GF-D8 (cell line): ENCODE data around the gene ECM2.

ENCODE experiments used
- DNase-seq: peaks from one replicate; lab custom pipeline; 2025; lab: John Stamatoyannopoulos, UW

Gene ECM2

DNA sequence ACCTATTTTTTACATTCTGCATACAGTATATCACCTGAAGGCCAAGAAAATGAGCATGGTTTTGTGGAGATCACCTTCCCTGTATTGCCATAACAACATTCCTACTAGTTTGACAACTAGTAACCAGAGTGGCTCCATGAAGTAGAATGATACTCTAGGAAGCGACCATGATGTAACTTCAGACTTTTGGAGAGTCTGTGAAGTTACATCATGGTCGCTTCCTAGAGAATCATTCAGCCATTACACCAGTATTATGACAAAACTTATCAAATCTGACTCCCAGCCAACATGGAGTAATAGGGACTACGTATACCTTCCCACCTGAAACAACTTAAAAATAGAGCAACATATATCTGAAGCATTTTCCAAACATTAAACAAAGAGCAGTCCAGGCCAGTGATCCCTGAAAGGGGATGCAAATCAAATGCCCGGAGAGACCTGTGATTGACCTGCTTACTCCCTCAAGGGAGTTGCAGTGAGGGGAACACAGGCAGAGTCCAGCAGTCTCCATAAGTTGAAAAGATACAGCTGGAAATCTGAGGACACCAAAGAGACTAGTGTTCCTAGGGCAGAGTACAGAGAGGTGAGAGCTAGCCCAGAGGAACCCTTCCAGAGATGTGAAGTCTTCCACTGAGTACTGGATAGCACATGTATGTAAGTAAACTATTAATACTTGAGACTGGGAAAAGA, 7.8 kb downstream of the ECM2 start:
- no peak for DNase-seq

DNA sequence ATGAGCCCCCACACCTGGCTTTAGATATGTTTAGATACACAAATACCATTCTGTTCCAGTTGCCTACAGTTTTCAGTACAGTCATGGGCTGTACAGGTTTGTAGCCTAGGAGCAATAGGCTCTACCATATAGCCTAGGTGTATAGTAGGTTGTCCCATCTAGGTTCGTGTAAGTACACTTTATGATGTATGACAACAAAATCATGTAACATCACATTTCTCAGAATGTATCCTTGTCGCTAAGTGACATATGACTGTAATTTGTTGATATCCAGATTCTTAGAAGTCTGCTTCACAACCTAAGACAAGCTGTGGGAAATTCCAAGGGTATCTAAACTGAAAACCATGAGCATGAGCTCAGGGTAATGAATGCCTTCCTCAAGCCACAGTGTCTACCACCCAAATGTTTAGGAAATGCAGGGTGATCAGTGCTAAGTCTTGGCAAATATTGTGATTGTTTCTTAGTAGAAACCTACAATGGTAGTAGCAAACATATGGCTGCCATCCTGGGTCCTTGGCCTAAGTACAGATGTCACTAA, 8.4 kb downstream of the ECM2 start:
- no peak for DNase-seq

DNA sequence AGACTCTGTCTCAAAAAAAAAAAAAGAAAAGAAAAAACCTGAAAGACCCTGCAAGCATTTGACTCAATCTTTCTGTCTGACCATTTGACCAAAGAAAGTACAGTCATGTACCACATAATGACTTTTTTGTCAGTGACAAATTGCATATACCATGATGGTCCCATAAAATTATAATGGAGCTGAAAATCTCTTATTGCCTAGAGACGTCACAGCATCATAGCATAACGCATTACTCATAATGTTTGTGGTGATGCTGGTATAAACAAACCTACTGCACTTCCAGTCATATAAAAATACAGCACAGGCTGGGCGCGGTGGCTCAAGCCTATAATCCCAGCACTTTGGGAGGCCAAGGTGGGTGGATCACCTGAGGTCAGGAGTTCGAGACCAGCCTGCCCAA, 10.5 kb downstream of the ECM2 start:
- no peak for DNase-seq

DNA sequence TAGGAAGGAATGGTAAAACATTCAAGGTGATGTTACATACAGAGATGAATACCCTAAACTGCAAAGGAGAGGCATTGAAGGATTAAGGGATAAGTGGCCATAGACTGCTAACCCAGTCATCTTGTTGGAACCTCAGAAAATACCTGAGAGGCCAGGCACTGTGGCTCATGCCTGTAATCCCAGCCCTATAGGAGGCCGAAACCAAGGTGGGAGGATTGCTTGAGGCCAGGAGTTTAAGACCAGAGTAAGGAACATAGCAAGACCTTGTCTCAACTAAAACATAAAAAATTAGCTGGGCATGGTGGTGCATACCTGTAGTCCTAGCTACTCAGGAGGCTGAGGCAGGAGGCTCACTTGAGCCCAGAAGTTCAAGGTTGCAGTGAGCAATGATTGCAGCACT, 10.9 kb downstream of the ECM2 start:
- DNase-seq, result no peak

DNA sequence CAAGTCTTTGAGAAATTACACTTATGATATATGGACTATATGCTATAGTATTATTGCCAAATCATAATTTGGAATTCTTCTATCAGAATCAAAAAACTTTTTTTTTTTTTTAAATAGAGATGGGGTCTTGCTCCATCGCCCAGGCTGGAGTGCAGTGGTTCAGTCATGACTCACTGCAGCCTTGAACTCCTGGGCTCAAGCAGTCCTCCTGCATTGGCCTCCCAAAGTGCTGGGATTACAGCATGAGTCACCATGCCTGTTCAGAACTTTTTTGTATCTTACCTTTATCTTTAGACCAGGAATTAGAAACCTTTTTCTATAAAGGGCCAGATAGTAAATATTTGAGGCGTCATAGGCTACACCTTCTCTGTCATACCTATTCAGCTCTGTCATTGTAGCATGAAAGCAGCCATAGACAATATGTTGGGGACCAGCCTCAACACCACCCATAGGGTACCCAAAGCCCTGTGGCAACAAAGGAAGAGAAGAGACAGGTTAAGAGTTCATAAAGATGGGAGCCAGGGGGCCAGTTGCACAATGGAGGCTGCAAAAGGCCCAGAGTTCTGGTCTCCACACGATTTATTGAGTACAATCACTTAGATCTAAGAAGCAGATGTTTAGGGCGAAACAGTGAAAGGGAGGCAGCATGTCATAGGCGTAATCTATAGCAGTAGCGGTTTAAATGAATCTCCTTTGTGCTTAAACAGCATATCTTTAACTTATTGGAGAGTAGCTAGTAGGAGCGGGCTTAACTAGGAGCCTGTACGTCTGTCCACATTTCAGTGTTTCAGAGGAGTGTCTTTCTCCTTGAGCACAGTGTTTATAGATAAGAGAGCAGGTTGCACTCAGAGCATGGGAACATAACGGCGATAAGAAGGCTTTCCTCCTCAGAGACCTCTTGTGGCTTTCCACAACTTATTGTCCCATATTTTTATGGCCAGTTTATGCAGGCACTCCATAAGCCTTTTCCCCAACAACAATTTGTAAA, 12.5 kb downstream of the ECM2 start:
- no peak for DNase-seq

DNA sequence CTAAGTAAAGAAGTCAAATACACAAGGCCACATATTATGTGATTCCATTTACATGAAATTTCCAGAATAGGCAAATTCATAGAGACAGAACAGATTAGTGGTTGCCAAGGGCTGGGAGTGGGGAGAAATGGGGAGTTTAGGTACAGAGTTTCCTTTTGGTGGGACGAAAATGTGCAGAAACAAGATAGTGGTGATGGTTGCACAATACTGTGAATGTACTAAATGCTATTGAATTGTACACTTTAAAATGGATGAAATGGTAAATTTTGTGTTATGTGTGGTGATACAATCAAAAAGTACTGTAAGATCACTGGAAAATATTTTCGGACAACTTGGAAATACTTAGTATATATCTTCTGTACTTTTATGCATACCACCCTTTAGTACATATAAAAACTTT, 15.0 kb downstream of the ECM2 start:
- no peak for DNase-seq

DNA sequence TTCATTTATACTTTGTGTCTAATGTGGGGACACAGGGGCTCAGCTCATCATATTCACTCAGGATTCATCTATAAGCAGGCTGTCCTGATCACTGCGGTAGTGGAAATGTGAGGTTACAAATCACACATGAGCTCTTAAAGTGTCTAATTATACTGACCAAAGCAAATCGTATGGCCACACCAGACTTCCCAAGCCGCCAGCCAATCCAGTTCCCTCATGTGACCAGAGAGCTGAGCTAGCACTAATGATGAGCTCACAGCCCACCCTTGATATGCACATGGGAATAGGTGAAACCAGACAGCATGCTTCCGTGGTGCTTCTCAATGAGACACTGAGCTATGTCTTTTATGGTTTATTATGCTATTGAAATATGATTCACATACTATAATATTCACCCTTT, 17.6 kb downstream of the ECM2 start:
- DNase-seq, result no peak

DNA sequence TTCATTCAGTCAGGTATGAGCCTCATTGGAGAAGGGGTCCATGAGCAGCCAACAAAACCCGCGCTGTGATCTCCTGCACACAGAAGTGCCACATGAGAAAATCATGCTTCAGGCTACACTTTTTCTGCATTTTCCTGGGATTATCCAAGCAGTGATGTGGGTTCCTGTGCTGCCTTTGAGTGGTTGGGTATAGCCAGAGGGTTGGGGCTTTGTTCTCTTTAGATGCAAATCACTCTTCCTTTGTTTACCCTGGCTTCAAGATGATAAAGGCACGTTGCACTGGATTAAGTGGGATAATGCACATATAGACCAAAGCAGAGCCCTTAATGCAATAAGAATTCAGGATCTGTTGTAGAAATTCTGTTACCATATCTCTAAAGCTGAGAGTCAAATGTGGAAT, 18.7 kb downstream of the ECM2 start:
- no peak for DNase-seq

DNA sequence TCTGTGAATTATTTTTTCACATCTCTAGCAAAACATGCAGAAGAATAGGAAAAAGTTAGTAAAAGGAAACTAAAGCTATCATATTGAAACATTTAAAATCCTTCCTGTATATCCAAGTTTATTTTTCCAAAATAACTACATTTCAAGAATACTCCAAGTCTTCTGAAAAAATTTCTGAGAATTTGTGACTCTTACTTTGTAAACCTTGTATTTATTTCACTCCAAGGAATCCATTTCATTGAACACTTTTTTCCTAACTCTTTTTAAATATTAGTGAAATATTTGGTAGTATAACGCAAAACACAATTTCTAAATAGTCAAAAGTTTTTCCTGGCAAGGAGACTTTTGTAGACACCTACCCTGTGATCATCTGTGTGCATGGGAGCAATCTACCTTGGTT, 19.3 kb downstream of the ECM2 start:
- DNase-seq, result no peak

DNA sequence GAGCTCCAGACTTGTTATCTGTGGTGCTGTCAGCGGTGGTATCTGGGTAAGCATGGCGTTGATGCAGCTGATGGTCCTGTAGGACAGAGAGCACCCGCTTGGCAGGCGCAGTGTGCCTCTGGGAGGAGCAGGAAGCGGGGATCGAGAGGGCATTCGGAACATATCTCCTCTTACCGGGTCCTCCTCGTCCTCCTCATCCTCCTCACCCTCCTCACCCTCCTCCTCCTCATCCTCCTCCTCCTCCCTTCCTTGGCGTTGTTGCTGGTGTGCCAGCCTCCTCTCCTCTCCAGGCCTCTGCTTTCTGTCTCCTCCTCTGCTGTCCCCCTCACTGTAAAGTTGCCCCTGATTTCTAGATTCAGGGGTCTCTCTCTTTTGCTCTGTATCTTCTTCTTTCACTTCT, 21.2 kb downstream of the ECM2 start:
- DNase-seq, result no peak

DNA sequence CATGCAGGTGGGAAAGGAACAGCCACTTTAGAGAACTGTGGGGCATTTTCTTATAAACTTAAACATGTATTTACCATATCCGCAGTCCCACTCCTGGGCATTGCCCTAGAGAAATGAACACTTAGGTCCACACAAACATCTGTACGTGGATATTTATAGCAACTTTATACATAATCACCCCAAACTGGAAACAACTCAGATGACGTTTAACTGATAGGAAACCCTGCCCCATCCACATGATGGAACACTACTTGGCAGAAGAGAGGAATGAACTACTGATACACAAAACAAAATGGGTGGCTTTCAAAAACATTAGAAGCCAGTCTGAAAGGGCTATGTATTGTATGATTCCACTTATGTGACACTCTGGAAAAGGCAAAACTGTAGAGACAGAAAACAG, 22.4 kb downstream of the ECM2 start:
- DNase-seq, result no peak

DNA sequence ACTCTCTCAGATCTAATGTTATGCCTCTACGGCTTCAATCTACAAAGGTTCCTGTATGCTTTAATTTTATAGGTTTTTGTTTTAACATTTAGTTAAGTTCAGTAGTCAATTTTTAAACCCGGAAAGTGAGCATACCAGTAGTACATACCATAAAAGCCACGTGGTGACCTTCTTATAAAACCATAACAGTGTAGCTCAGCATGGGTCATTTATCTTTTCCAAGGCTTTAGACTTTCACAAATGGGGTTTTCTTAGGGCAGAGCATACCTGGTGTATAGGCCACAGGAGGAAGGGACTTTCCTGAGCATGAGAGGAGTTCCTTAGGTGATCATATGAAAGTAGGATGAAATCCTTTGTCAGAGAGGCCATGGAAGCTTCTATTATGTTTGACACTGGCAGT, 23.2 kb downstream of the ECM2 start:
- DNase-seq, result no peak

DNA sequence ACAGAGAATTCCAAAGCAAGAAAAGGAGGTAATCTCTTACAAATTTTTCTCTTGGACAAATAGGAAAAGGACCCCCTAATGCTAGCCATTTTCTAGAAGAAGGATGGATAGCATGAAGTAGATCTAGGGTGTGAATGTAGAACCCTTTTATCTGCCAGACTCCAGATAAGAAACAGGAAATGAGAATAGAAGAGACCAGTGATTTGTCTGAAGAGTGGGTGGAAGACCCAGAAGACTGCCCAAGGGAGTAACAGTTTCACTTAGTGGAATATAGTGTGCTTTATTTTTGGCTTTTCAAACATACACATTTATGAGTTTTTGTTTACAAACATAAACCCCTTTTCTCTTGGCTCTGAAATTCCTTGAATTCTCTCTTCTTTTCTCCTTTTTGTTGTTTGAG, 25.0 kb downstream of the ECM2 start:
- DNase-seq, result no peak

DNA sequence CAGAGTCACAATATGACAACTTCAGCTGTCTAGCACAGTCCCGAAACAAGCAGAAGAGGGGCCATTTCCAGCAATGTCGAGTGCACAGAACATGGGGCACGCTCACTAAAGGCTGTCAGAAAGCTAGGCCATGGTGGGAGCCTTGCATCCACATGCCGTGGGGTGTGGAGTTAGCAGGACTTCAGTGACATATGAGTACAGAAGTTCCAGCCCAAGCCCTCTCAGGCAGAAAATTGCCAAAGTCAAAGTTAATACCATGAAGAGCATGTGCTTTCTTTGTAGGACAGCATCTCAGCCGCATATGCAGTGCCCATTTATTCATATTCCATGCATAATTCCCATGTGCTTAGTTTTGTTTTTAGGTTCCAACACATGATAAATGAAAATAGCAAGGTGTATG, 26.7 kb downstream of the ECM2 start:
- no peak for DNase-seq

DNA sequence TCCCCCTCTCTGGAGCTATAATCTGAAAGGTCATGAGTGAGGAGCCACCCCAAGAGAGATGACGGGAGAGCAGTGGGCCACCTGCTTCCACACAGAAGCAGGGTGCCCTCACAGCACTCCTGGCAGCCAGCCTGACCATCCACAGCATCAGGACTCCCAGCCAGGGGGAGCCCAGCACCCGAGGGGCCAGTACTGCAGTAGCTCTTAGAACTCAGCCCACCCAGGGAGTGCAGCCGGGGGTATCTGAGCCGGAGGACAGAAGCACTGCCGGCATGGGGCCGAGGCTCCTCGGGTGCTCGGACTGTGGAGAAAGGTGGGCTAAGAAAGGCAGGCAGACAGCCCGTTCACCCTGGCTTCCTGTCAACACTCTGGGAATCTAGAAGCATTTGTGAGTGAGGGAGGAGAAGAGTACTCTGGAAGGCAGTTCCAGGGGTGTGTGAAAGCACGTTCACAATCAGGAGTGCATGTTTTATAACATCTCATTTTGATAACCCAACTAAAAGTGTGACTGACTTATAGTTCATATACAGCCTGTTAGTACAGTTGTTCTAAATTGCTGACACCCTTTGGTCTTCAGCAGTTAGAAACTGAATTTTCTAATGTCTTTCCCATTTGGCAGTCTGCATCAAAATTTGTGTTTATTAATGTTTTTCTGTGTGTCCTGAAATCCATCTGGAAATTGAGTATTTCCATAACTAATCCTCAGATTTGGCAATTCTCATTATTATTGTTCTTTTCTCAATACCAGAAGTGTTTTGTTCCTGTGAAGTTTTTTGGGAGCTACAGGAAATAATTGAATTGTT, 27.6 kb downstream of the ECM2 start:
- no peak for DNase-seq

DNA sequence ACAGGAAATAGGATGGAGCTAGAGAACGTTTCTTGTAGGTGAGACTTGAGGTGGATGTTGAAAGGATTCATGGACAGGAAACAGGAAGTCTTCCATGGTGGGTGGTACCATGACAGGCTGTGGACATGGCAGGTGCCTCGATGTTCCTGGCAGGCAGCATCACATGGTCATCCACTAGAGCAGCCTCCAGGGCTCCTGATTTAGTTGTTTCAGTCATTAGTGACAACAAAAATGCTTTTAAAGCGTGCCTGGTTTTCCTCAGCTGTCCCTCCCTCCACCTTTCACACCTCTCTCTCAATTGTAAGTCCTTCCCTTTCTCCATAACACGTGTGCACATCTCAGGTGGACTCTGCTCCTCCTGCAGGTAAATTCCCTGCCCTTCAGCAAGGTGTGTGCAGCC, 28.3 kb downstream of the ECM2 start:
- no peak for DNase-seq

DNA sequence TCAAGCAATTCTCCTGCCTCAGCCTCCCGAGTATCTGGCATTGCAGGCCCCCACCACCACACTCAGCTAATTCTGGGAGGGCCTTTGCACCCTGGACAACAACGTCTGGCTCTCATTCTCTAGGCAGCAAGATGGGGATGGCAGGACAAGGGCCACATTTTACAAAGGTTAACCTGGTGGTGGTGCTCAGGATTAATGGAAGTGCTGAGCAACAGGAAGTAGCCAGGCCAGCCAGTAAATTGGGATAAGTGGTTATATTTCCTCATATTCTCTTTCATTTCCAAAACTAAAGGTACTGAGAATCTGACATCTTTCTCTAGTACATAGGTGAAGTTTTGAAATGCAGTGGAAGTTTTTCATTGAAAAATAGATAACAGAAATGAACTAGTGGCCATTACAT, 28.8 kb downstream of the ECM2 start:
- no peak for DNase-seq

DNA sequence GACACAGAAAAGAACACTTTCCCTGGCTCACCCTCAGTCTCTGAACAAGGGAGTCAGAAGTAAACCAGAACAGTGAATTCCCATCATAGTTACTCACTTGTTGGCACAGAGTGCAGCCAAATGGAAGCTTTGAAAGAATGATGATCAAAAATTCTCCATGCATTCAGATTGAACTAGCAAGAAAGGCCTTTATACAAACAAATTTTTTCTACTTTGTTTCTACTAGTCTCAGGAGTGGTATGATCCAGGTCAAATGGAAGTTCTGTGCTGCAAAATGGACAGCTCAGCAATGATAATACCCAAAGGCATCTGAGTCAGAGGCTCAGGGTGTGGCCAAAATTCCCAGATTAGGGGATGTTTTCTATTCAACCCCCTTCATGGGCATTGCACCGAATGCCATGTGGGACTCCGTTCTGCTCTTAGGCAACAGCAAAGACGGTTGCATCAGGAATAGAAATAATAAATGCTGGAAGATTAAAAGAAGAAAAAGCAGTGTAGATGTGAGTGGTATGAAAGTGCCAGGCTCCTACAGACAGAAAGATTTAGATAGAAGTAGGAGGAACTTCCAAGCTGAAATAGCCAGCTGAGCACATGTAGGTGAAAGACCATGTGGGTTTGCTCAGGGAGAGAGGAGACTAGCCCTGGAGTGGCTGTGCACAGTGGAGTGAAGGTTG, 29.5 kb downstream of the ECM2 start:
- DNase-seq, result no peak

DNA sequence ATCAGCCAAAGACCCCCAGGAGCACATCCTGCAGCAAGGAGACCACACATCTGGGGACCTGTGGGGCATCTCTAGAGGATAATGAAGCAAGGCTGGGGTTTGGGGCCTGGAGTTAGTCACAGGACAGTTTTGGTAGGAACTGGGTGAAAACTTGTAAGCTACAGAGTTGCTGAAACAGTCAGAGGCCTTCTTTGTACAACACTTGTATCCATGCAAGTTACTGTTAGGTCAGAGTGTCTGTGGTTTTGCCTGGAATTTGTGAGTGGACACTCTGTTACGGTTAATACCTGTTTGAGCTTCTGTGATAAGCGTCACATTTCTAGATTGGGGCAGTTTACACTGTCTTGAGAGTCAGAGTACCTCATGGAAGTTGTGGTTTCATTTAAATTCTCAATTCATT, 30.9 kb downstream of the ECM2 start:
- DNase-seq, result no peak

DNA sequence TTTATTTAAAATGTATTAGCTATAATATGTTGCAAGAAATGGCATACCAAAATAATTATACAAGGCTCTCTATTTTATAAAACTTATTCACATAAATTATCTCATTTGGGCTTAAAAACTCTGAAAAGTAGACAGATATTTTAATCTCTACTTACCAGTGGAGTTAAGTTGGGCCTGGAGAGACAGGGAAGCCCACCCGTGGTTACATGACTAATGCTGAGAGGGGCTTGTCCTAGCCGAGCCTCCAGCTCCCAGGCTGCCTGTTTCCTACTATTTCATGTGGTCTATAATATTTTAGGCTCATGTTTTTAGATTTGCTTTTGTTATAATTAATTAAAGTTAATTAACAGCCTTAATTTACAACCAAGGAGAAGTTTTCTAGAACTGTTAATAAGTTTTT, 32.6 kb downstream of the ECM2 start:
- DNase-seq, result no peak

DNA sequence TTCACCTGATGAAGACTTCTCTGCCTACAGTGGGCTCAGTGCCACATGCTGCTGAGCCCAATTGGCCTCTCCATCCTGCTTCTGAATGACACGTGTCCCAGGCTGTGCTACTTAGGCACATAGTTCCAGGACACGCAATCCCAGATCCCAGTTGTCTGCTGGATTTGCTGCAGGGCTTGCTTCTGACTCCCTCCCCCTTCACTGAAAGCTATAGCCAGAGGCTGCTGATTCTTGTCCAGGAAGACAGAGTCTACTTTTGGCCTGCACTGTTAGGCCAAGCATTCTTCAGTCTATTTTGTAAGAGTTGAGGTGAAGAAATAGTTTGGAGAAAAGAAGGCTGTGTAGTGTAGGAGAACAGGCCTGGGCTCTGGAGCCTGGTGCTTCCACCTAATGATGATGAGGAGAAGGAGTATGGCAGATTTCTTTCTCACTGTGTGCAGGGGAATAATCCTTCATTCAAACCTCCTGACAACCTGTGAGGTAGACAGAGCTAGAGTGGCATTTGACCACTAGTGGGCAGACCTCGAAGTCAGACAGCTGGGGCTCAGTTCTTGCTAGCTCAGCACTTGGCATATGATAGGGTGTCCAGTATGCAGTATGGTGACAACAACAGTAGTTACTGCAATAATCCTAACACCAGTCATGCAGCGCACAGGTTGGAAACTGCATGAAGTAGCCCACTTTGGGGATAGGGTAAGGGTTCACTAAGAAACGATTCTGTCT, 34.0 kb downstream of the ECM2 start:
- no peak for DNase-seq
